ENCODE measurements around the gene TEPSIN. TPM values are rescaled to one million over a fixed set of nuclear protein-coding genes. Genes with fewer than 3 reads are reported as not detected.

The TEPSIN gene
- total and polyA plus RNA-seq, 2 donors (not counting 3 experiments of a cell fraction or from before 2014, with no cell fraction given) = 41.6 to 45.3 TPM

DNA sequence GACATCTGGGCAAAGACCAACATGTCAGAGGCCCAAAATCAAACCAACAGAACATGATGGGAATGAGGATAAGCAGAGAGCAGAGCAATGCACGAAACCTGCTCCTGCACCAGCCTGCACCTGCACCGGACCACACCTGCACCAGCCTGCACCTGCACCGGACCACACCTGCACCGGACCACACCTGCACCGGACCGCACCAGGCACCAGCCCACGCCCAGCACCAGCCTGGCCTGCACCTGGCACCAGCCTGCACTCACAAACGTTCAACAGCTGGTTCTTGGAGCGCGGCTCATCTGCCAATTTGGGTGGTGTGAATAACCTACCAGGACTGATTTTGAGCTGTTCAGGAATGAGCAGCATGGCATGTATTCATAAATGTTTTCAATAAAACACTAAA lies 34.3 kb downstream of the TEPSIN start:
- TF ChIP-seq, protein P1, sequence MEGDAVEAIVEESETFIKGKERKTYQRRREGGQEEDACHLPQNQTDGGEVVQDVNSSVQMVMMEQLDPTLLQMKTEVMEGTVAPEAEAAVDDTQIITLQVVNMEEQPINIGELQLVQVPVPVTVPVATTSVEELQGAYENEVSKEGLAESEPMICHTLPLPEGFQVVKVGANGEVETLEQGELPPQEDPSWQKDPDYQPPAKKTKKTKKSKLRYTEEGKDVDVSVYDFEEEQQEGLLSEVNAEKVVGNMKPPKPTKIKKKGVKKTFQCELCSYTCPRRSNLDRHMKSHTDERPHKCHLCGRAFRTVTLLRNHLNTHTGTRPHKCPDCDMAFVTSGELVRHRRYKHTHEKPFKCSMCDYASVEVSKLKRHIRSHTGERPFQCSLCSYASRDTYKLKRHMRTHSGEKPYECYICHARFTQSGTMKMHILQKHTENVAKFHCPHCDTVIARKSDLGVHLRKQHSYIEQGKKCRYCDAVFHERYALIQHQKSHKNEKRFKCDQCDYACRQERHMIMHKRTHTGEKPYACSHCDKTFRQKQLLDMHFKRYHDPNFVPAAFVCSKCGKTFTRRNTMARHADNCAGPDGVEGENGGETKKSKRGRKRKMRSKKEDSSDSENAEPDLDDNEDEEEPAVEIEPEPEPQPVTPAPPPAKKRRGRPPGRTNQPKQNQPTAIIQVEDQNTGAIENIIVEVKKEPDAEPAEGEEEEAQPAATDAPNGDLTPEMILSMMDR (IDR thresholded peaks at IDR 0.05; ENCODE audit: extremely low read depth in 1 of 2, insufficient read depth in 1 of 2, low read depth in 1 of 2, low read length in 2 of 2) = no peak
- TF ChIP-seq POLR2AphosphoS5 (IDR thresholded peaks at IDR 0.05; ENCODE audit: insufficient read depth, low read depth, low read length) (no peak), GATA2 (IDR thresholded peaks at IDR 0.05; ENCODE audit: insufficient read depth, insufficient read length, low read depth, low read length) (no peak), EZH2 (IDR thresholded peaks at IDR 0.05; ENCODE audit: borderline replicate concordance, low read depth, low read length, severe bottlenecking) (no peak), POLR2A (IDR thresholded peaks at IDR 0.05; ENCODE audit: low read depth, low read length) (no peak), MYC (IDR thresholded peaks at IDR 0.05; ENCODE audit: low read depth, low read length) (no peak), JUN (IDR thresholded peaks at IDR 0.05; ENCODE audit: borderline replicate concordance, insufficient read depth, insufficient read length, low read depth) (no peak), FOS (IDR thresholded peaks at IDR 0.05; ENCODE audit: borderline replicate concordance, insufficient read depth, low read length) (no peak)
- TF ChIP-seq, protein P2, sequence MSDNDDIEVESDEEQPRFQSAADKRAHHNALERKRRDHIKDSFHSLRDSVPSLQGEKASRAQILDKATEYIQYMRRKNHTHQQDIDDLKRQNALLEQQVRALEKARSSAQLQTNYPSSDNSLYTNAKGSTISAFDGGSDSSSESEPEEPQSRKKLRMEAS (IDR thresholded peaks at IDR 0.05; ENCODE audit: insufficient read depth, insufficient read length) = no peak
- ChIA-PET CTCF (interaction anchor here (2.4 kb wide), 1 partner anchor 62 kb away, joined by 12 read pairs; no protein-coding TSS in a partner anchor), POLR2A (no interaction called here)
- H3K79me2 ChIP-seq (ENCODE audit: control insufficient read depth, insufficient read depth, low read length) = no peaks in the 10 kb centered on the region
- H3K27me3 ChIP-seq (ENCODE audit: control insufficient read depth in 2 of 2, insufficient read depth in 2 of 2, low read length in 2 of 2) = no peaks in the 10 kb centered on the region
- H3K27ac ChIP-seq (ENCODE audit: insufficient read depth, low read depth, low read length) = no peak overlapping the region
- H3K9me3 ChIP-seq (replicated peaks; ENCODE audit: control insufficient read depth, insufficient read depth, low read length) = no peaks in the 10 kb centered on the region
- no peak overlapping the region for H3K4me3 ChIP-seq (replicated peaks in 1 of 3; ENCODE audit: insufficient read depth in 1 of 3, low read depth in 1 of 3, low read length in 3 of 3)
- FAIRE-seq (no peak), DNase-seq (ENCODE audit: low read depth, low spot score) (no peak)
- no peaks in the 10 kb centered on the region for H3K9me1 ChIP-seq (replicated peaks; ENCODE audit: control insufficient read depth, extremely low read depth, insufficient read depth, low read length)
- no TSS peak for BruUV-seq (replicated peaks)
- intact Hi-C loops (cut with micrococcal nuclease) (no loop called here), dilution Hi-C loops (cut with MboI; ENCODE audit: extremely low pct_ligation_motif_present, low sequenced_read_pairs) (no loop called here)
- H2AFZ ChIP-seq (ENCODE audit: low read depth, low read length) = no peak overlapping the region
- peaks cover 0 to 4% of the 10 kb centered on the region in 2 experiments for H3K36me3 ChIP-seq (ENCODE audit: control insufficient read depth in 2 of 2, extremely low read depth in 1 of 2, insufficient read depth in 2 of 2, low read length in 2 of 2)
- H3K4me1 ChIP-seq (ENCODE audit: control insufficient read depth, extremely low read depth, insufficient read depth, low read length) = no peaks in the 10 kb centered on the region
- H4K20me1 ChIP-seq (replicated peaks; ENCODE audit: control insufficient read depth, extremely low read depth, insufficient read depth, low read length) = no peaks in the 10 kb centered on the region
- H3K4me2 ChIP-seq (ENCODE audit: insufficient read depth, low read length) = no peak overlapping the region
- H3K9ac ChIP-seq (replicated peaks; ENCODE audit: extremely low read depth, insufficient read depth, low read length) = no peak overlapping the region

Measured in endothelial cell of umbilical vein (primary cell).